ENCODE results near the gene CUL4B.
"Not testable (repeated sequence)": the region's sequence is repeated elsewhere in the genome, so short reads cannot be mapped to it uniquely, and the experiment has no call there.

CUL4B gene

DNA sequence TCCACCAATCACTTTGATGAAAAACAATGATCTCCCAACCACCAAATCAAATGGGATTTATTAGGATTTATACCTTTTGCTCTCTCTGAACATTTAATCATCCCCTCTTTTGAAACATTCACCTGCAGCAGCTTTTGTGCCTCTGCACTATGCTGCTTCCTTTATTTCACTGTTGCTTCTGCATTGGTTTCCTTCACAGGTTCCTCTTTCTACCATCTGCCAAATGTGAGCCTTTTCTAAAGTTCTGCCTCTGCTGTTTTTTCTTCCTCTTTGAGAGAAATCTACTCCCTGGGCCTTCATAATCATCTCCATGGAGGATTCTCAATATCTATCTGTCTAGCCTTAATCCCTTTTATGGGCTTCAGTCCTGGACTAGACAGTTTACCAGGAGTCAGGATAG, 24.7 kb downstream of the CUL4B start:
- peak; percentile 83 for DNase-seq
- in situ Hi-C loops (cut with MboI; ENCODE audit: low pct_unique_long_range_greater_than_20kb, low sequenced_read_pairs), result loop anchor here (25.0 kb wide), 1 partner anchor 226 kb away; no protein-coding TSS in a partner anchor

DNA sequence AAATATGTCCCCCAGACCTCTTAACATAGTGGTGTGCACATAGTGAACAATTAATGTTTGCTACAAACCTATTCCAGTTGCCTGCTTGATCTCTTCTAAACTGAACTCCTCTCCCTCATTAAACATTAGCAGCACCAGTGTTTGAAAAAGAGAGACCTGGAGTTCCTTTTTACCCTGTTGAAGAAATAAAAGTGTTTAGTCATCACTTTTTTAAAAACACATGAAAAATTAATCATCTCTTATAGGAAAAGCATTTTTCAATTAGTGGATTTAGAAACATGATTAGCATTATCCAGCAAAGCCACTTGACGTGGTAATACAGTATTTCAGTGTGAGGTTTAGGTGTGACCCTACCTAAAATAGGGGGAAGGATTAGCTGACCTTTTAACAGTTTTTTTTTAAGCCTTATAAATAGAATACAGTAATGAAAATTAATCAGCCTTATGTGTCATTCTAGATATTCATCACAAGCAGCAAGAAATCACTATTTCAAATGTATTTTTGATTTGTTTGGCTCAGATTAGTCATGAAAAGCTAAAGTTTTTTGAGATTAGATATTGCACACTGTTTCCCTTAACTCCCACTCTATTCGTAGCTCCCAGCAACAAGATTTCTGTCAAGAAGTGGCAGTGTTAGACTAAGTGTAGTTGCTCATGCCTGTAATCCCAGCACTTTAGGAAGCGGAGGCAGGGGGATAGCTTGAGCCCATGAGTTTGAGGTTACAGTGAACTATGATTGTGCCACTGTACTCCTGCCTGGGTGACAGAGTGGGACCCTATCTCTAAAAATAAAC, 26.2 kb downstream of the CUL4B start:
- DNase-seq, result no peak
- in situ Hi-C loops (cut with MboI; ENCODE audit: low pct_unique_long_range_greater_than_20kb, low sequenced_read_pairs), result loop anchor here (25.0 kb wide), 1 partner anchor 228 kb away; no protein-coding TSS in a partner anchor

DNA sequence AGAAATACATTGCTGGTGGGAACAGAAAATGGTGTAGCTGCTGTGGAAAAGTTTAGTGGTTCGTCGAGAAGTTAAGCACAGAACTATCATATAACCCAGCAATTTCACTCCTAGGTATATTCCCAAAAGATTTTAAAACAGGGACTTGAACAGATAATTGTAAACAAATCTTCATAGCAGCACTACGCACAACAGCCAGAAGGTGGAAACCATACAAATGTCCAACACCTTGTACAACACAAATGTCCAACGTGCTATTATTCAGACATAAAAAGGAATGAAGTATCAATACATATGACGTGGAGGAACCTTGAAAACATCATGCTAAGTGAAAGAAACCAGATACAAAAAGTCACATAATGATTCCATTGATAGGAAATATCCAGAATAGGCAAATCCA, 37.9 kb downstream of the CUL4B start:
- DNase-seq, result no peak
- in situ Hi-C loops (cut with MboI; ENCODE audit: low pct_unique_long_range_greater_than_20kb, low sequenced_read_pairs), result no loop called here

DNA sequence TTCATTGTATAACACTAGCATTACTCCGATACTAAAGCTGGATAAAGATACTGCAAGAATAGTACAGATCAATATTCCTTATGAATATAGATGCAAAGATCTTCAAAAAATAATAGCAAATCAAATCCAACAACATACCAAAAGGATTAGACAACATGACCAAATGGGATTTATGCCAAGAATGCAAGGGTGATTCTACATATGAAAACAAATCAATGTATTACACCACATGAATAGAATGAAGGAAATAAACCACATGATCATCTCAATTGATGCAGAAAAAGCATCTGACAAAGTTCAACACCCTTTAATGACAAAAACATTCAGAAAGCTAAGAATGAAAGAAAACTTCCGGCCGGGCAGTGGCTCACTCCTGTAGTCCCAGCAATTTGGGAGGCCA, 42.8 kb downstream of the CUL4B start:
- in situ Hi-C loops (cut with MboI; ENCODE audit: low pct_unique_long_range_greater_than_20kb, low sequenced_read_pairs), result loop anchor here (10.0 kb wide), 1 partner anchor 147 kb away; no protein-coding TSS in a partner anchor
- no peak for DNase-seq

DNA sequence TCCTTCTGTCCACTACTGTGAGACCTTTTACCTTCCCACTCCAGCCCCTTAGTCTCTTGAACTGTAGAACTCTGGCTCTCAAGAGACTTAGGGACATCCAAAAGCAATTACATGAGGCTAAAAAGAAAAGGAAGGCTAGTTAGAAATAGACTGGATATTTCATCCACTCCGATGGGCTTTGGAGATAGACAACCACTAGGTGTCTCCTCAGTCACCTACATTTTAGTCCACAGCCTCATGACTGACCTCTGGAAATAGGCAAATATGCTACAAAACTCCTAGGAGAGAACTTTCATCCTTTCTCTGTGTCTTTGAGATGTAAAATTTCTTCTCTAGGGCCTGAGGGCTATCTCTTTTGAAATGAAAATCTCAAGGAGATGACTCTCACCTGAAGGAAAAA, 46.5 kb downstream of the CUL4B start:
- DNase-seq, result peak; percentile 53
- in situ Hi-C loops (cut with MboI; ENCODE audit: low pct_unique_long_range_greater_than_20kb, low sequenced_read_pairs), result loop anchor here (10.0 kb wide), 1 partner anchor 151 kb away; no protein-coding TSS in a partner anchor

DNA sequence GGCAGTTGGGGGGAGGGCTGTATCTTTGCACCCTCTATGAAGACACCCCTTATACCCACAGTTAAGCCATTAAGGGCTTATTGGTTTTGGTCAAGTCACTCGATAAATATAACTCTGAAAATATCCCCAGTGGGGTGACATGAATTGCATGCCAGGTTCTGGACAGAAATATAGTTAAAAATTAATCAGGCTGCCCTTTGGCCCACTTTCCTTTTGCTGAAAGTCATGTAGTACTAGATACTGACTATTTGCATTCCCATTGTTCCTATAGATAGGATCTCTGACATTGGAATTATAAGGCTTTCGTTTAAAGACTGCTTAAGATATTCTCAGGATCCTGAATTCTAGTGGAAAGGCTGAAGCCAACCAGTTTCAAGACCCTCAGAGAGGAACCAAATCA, 48.1 kb downstream of the CUL4B start:
- in situ Hi-C loops (cut with MboI; ENCODE audit: low pct_unique_long_range_greater_than_20kb, low sequenced_read_pairs), result loop anchor here (10.0 kb wide), 1 partner anchor 152 kb away; no protein-coding TSS in a partner anchor
- DNase-seq, result no peak

DNA sequence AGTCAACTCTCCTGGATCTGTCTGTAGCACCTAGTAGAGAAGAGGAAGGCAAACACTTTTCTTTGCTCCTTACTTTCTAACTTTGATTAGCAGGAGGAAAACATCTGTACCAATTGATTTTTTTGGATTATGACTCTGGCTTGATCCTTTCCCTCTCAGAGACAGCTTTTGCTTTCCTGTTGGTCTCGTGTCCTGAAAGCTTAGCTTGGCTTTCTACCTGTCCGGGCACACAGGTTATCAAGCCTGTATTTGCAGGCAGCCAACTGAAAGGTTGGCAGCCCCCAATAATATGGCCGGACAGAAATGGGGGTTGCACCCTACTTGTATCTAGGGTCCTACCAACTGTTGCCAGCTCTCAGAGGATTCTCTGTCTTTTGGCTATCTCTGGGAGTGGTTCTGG, 48.5 kb downstream of the CUL4B start:
- no peak for DNase-seq
- in situ Hi-C loops (cut with MboI; ENCODE audit: low pct_unique_long_range_greater_than_20kb, low sequenced_read_pairs), result loop anchor here (10.0 kb wide), 1 partner anchor 153 kb away; no protein-coding TSS in a partner anchor

DNA sequence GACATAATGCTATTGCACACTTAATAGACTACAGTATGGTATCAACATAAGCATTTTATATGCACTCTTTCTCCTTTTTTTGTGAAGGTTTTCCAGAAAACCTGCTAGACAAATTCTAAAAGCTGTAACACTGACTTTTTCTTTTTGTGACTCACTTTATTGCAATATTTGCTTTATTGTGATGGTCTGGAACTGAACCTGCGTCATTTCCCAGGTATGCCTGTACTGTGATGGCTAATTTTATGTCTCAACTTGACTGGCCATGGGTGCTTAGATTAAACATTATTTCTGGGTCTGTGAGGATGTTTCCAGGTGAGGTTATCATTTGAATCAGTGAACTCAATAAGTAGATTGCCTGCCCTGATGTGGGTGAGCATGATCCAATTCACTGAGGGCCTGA, 56.2 kb downstream of the CUL4B start:
- in situ Hi-C loops (cut with MboI; ENCODE audit: low pct_unique_long_range_greater_than_20kb, low sequenced_read_pairs), result no loop called here

DNA sequence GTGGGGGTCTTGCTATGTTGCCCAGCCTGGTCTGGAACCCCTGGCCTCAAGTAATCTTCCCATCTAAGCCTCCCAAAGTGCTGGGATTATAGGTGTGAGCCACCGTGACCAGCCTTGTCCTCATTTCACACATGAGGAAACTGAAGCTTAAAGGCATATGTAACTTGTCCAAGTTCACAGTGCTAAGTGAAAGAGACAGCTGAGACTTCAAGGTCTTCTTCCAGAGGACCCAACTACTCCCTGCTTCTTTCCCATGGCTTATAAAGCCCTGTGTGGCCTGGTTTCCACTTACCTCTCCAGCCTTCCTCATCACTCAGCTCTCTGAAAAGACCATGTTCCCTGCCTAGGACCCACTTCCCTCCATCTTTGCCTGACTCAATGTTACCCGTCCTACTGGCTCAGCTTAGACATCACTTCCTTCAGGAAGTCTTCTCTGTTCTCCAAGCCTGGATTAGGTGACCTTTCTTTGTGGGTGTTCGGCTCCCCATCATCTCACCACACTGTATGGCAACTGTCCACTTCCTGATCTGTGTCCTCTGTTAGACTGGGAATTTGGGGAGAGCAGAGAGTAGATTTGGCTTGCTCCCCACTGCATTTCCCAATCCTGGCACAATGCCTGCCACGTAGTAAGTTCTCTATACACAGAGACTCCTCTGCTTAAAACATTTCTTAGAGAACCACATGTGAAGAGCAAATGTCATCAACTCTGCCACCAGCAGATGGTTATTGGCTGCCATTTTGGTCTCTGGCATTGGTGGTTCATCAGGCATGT, 61.3 kb downstream of the CUL4B start:
- in situ Hi-C loops (cut with MboI; ENCODE audit: low pct_unique_long_range_greater_than_20kb, low sequenced_read_pairs), result no loop called here
- no peak for DNase-seq

More for the DNA sequence above, 56.2 kb downstream of the CUL4B start:
- DNase-seq, result no peak

DNA sequence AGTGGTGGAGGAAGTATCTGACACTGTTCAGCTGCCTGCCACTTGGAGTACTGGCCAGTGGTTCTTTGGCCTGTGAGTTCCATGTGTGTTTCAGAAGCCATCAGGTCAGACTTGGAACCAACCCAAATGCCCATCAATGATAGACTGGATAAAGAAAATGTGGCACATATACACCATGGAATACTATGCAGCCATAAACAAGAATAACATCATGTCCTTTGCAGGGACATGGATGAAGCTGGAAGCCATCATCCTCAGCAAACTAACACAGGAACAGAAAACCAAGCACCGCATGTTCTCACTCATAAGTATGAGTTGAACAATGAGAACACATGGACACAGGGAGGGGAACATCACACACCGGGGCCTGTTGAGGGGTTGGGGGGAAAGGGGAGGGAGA, 70.6 kb downstream of the CUL4B start:
- DNase-seq; in situ Hi-C loops (cut with MboI; ENCODE audit: low pct_unique_long_range_greater_than_20kb, low sequenced_read_pairs): not testable (repeated sequence)

DNA sequence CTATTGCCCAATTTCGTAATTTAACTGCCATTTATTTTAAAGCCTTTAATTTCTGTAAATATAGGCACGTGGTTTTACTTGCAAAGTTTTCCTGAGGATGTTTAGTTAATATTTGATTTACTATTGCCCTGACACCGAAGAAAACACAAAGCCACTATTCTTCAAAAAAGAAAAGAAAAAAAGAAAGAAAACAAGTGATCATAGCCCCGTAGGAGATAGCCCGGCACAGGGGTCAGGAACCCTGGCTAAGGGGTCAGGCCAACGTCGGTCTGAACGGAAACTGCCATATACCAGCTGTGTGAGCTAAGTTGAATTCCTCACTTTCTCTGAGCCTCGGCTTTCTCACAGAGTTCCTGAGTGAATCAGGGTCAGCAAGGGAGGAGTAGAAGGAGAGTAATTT, 74.0 kb downstream of the CUL4B start:
- in situ Hi-C loops (cut with MboI; ENCODE audit: low pct_unique_long_range_greater_than_20kb, low sequenced_read_pairs), result no loop called here

DNA sequence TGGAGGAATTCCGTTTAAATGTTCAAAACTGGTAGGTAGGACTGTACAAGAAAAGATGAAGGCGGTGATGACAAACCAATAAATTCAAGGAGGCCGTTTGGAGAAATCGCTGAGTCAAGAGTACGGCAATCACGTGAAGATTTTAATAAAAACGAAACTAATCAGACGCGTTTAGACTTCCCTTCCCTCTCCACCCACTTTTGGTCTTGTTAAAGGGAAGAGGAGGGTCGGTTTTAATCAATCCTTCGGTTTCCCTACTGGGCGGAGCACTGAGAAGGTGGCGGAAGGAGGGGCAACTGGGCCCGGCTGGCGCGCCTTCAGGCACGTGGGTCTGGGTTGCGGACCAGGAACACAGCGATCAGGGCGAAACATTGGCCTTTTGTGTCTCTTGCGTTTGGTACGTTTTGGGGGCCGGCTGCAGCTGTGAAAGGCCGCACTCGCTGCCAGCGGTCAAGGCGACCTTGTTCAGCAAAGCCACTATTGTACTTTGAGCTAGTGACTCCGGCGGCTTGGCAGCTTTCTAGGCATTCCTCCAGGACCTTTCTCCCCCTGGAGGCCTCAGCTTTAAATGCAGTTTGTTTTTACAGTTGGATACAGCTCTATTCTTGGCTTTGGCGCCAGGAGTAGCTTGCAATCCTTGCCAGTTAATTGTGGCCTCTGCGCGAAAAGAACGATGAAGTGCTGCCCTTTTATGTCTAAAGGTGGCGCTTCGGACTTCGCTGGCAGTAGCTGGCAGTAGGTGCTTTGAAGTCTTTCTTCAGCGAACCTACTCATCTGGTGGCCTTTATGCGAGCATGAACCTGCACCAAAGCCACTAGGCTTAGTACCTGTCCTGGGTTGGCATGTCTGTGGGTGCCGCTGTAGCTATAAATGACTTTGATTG, 74.9 kb downstream of the CUL4B start:
- DNase-seq, result peak; percentile 97
- in situ Hi-C loops (cut with MboI; ENCODE audit: low pct_unique_long_range_greater_than_20kb, low sequenced_read_pairs), result no loop called here

More for the DNA sequence above, 74.0 kb downstream of the CUL4B start:
- peak; percentile 32 for DNase-seq

DNA sequence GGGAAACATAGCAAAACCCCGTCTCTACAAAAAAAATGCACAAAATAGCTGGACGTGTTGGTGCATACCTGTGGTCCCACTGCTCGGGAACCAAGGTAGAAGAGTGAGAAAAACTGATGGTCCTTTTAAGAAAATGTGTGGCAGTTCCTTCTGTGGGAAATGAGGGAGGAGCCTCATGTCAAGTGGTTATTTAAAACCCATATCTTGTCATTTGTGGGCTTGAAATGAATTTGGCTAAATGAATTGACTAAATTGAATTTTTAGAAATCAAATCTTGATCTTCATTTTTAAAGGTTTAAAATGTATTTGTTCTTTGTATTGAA, 75.5 kb downstream of the CUL4B start:
- in situ Hi-C loops (cut with MboI; ENCODE audit: low pct_unique_long_range_greater_than_20kb, low sequenced_read_pairs), result no loop called here
- no peak for DNase-seq

DNA sequence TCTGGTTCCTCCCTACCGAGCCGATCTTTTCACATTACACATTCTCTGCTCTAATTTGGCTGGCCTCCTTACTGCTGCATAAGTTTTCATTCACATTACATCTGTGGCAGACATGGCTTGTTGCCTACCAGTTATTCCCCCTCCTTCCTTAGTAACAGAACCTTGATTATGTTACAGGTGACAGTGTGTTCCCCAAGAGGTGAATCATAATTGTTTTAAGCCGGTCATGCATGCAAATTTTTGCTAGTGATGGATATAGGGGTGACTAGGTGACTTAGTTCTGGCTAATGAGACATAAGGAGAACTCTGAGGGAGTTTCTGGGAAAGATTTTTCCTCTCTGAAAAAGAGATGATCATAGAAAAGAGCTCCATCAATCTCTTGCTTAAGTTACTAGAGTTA, 83.3 kb downstream of the CUL4B start:
- in situ Hi-C loops (cut with MboI; ENCODE audit: low pct_unique_long_range_greater_than_20kb, low sequenced_read_pairs), result no loop called here
- DNase-seq, result no peak

DNA sequence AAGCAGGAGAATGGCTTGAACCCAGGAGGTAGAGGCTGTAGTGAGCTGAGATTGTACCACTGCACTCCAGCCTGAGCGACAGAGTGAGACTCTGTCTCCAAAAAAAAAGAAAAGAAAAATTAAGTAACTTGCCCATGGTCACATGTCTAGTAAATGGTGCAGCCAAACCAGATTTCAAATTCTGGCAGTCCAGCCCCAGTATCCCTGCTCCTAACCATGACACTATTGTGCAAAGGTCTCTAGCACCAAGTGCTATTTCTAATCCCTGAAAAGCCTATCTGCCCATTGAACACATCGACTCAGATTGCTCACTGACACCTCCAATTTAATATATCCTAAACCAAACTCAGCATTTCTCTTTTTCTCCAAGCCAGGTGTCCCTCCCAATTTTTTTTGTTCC, 84.0 kb downstream of the CUL4B start:
- in situ Hi-C loops (cut with MboI; ENCODE audit: low pct_unique_long_range_greater_than_20kb, low sequenced_read_pairs), result no loop called here

DNA sequence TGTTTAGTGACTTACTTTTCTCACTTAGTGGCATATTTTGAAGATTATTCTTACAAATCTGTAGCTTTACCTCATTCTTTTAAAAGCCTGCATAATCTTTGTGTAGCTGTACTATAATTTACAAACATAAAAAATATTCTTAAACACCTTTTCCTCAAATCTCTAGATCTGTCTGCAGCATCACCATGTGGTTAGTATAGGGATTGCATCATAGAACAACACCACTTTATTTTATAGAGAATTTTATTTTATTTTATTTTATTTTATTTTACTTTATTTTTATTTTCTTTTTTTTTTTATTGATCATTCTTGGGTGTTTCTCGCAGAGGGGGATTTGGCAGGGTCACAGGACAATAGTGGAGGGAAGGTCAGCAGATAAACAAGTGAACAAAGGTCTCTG, 85.3 kb downstream of the CUL4B start:
- DNase-seq, result peak; percentile 40
- in situ Hi-C loops (cut with MboI; ENCODE audit: low pct_unique_long_range_greater_than_20kb, low sequenced_read_pairs), result not testable (repeated sequence)

More for the DNA sequence above, 84.0 kb downstream of the CUL4B start:
- no peak for DNase-seq

Measured in KBM-7 (cell line).